Globus pallidus (tissue), 1 donor: ENCODE results near the gene ATG4C.

ENCODE experiments used
- DNase-seq: peaks from one replicate; pipeline ENCODE4 v3.0.0-alpha.2; 2015; ENCODE audit warnings: low spot score

ATG4C gene

DNA sequence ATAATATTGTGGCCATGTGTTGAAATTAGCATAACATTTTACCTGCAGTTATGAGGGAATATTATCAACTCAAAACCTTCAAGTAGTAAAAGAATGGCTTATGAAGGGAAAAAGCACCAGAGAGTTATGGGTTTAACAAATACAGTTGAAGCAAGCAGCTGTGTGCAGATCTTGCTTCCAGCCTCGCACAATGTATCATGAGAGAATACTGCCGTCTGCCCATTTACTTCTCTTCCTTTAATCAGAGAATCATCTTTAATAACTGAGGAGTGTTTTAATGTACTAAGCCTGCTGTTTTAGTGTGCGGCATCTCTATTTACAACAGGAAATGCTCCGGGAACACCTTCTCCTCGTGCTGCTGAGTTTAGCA, 120.9 kb downstream of the ATG4C start:
- no peak for DNase-seq

DNA sequence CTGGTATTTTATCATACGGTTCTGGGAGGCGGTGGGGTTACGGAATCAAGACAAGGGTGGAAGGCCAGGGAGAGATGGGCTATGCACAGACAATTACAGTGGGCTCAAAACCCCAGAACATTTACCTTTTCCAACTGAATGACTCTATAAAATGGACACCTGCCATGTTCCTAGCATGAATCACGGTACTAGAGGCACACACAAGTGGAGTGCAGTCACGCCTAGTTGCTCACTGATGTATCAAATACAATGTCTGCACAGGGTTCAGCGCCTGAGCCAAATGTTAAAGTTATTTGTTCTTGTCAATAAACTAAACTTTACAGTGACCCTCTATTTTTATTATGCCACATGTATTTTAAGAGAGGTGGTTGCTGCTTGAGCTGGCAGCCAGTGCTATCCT, 121.4 kb downstream of the ATG4C start:
- no peak for DNase-seq

DNA sequence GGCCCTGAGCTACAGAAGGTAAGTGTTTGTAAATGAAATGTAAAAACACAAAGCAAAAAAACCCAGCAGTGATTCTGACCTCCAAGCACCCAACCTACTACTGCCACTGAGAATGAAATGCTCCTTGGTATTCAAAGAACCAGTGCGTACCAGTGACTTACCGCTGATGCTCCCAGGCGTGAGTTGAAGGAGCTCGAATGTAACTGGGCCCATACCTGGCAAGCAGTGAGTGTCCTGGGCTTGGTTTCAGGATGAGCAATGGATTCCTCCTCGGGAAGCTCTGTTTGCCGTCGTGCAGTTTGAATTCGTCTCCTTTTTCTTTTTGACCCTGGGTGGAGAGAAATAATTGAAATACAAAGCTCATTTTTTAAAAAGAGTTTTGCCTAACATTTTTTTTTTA, 121.9 kb downstream of the ATG4C start:
- DNase-seq, result no peak

DNA sequence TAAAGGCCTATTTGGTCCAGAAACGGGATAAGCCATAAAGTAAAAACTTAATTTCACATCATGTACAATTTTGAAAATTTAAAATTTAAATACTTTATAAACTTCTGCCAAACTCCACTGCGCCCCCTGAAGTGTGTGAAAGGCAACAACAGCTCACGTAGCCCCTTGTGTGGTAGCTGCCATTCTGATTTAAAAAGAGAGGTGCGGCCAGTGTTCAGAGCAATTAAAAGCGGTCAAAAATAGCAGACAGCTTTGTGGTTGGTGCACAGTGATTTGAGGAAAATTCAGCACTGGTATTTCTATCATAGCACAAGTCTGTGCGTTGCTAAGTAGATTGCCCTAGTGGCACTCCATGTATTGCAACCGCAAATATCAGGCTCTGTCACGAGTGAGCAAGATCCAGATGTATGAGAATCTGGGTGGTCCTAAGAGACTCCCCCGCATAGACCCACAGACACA, 122.5 kb downstream of the ATG4C start:
- DNase-seq, result no peak

DNA sequence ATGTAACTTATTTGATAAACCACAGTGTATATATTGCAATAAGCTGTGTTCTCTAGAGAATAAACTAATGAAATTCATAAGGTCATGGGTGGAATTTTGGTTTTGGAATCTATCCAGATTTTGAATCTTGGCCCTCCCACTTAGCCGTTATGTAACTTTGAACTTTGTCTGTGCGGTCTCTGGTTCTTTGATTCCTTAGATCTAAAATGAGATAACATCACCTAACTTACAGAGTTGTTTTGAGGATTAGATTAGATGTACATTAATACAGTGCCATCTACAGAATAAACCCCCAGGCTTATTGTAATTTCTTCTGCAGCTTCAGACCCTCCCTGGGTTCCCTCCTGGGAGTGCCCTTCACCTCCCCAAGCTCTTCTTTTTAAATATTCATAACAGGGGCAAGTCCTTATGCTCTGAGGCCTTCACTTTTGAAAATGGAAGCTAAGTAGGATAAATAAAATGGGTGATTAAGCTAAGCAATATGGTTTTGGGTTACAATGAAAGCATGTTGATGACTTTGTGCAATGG, 124.3 kb downstream of the ATG4C start:
- no peak for DNase-seq

DNA sequence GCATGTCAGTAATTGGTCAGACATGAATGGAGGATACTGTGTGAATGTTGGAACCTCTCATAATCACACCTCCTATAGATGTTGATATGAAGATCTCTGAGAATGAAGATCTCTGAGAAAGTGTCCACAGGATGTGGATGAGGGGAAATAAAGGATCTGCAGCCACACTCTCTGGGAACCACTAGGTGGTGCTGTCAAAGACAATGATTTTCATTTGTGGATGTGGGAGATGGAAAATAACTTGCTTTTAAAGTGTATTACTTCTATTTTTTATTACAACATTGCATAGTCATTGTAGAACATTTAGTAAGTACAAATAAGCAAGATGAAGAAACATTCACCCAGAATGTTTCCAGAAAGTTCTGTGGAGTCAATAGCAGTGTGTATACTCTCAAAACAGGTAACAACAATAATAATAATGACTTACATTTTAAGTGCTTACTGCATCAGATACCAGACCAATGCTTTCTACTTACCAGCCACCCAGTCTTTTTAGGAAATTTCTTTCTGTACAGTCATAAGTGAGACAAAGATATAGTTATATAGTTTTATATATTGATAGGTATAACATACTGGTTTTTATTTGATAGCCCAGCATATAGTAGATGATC, 128.2 kb downstream of the ATG4C start:
- no peak for DNase-seq
